ENCODE results near the gene KCNG1.

- no peak for TF ChIP-seq ZNF274 (CRISPR knock-in tag; IDR thresholded peaks at IDR 0.05)
- TF ChIP-seq JUND (CRISPR knock-in tag; IDR thresholded peaks at IDR 0.05): no peak
- no peak for TF ChIP-seq ZBTB38 (CRISPR knock-in tag; IDR thresholded peaks at IDR 0.05)
- no peak for TF ChIP-seq NPAS2 (CRISPR knock-in tag; IDR thresholded peaks at IDR 0.05; ENCODE audit: borderline replicate concordance)
- no peak for TF ChIP-seq POLR2A (IDR thresholded peaks at IDR 0.05; ENCODE audit: insufficient read depth in 1 of 2, low read depth in 2 of 2, low read length in 2 of 2)
- TF ChIP-seq RXRA (CRISPR knock-in tag; IDR thresholded peaks at IDR 0.05): no peak
- TF ChIP-seq ZNF460 (CRISPR knock-in tag; IDR thresholded peaks at IDR 0.05; ENCODE audit: borderline replicate concordance): no peak
- TF ChIP-seq THYN1 (CRISPR knock-in tag; IDR thresholded peaks at IDR 0.05; ENCODE audit: borderline replicate concordance, low read depth): no peak
These were observed 65.6 kb downstream of the KCNG1 start for GRCh38 chr20:50957276-50957675.
